Neural progenitor cell (in vitro differentiated cells): ENCODE results near the gene NFATC1. TPM values are rescaled to one million over a fixed set of nuclear protein-coding genes. Genes with fewer than 3 reads are reported as not detected.
A peak's percentile ranks its signal among the peaks of the same experiment; 100 is the strongest.

ENCODE experiments used
- DNase-seq: peaks from one replicate; pipeline ENCODE4 v3.0.0-alpha.2; 2016; ENCODE audit warnings: low spot score
- H2AFZ ChIP-seq: fragments of 200-600 bp; sonication (generic); replicated peaks from 2 replicates; pipeline ENCODE4 v1.6.1; 2016; ENCODE audit warnings: antibody characterized with exemption
- H3F3A ChIP-seq: fragments of 200-600 bp; sonication (generic); 2 replicates; pipeline ENCODE4 v1.6.1; 2016; ENCODE audit warnings: antibody characterized with exemption, low read depth
- H3K27ac ChIP-seq: fragments of 200-600 bp; sonication (generic); 2 replicates; pipeline ENCODE4 v1.5.1; 2016; ENCODE audit warnings: mild to moderate bottlenecking
- H3K27me3 ChIP-seq: fragments of 200-600 bp; sonication (generic); 2 replicates; pipeline ENCODE4 v1.6.1; 2016; ENCODE audit warnings: mild to moderate bottlenecking, moderate library complexity
- H3K36me3 ChIP-seq: fragments of 200-600 bp; sonication (generic); 2 replicates; pipeline ENCODE4 v1.5.1; 2016
- H3K4me1 ChIP-seq: fragments of 200-600 bp; sonication (generic); 2 replicates; pipeline ENCODE4 v1.6.1; 2016; ENCODE audit warnings: mixed run types
- H3K4me2 ChIP-seq: fragments of 200-600 bp; sonication (generic); 2 replicates; pipeline ENCODE4 v1.6.1; 2016
- H3K4me3 ChIP-seq: fragments of 200-600 bp; sonication (generic); 2 replicates; pipeline ENCODE4 v1.5.1; 2016
- H3K79me2 ChIP-seq: fragments of 200-600 bp; sonication (generic); 2 replicates; pipeline ENCODE4 v1.6.1; 2016; ENCODE audit warnings: low read depth
- H3K9ac ChIP-seq: fragments of 200-600 bp; sonication (generic); 2 replicates; pipeline ENCODE4 v1.6.1; 2016
- H3K9me3 ChIP-seq: fragments of 200-600 bp; sonication (generic); 2 replicates; pipeline ENCODE4 v1.5.1; 2016; ENCODE audit warnings: low read depth
- H4K20me1 ChIP-seq: fragments of 200-600 bp; sonication (generic); 2 replicates; pipeline ENCODE4 v1.6.1; 2016; ENCODE audit warnings: low read depth
- H3K27ac Mint-ChIP-seq: 3 replicates; pipeline ENCODE4 v1.8.0; 2021; ENCODE audit warnings: mixed read lengths
- H3K27me3 Mint-ChIP-seq: 2 replicates; pipeline ENCODE4 v1.8.0; 2022; ENCODE audit warnings: low read depth, mild to moderate bottlenecking, inconsistent platforms, moderate library complexity, mixed read lengths; ENCODE audit not compliant: insufficient read depth
- H3K36me3 Mint-ChIP-seq: 3 replicates; pipeline ENCODE4 v1.8.0; 2021; ENCODE audit warnings: mixed read lengths
- H3K4me1 Mint-ChIP-seq: 3 replicates; pipeline ENCODE4 v1.8.0; 2021; ENCODE audit warnings: mixed read lengths
- H3K4me3 Mint-ChIP-seq: 3 replicates; pipeline ENCODE4 v1.8.0; 2021; ENCODE audit warnings: mild to moderate bottlenecking, moderate library complexity, mixed read lengths
- H3K9me3 Mint-ChIP-seq: 3 replicates; pipeline ENCODE4 v1.8.0; 2020; ENCODE audit warnings: mixed read lengths
- EZH2 ChIP-seq: fragments of 200-600 bp; sonication (generic); IDR thresholded peaks from 2 replicates; pipeline ENCODE4 v1.6.1; 2017; ENCODE audit warnings: antibody characterized with exemption, mild to moderate bottlenecking, moderate library complexity
- EZH2phosphoT487 ChIP-seq: fragments of 200-600 bp; sonication (generic); IDR thresholded peaks from 2 replicates; pipeline ENCODE4 v1.6.1; 2017; ENCODE audit warnings: antibody characterized with exemption
- total RNA-seq: library from RNA; depleted of rRNA; stranded (reverse); fragments of >200 nt; gene quantifications from 2 replicates; pipeline ENCODE4 v1.2.3, GENCODE V29; 2015; ENCODE audit warnings: low replicate concordance
- TF ChIP-seq, protein P1 (sequence below): fragments of 200-600 bp; sonication (generic); IDR thresholded peaks from 2 replicates; pipeline ENCODE4 v1.5.1; 2017; ENCODE audit warnings: antibody characterized with exemption, mild to moderate bottlenecking

NFATC1 gene
- total RNA-seq, 1 donor from 2014 or later: 2.3 TPM

DNA sequence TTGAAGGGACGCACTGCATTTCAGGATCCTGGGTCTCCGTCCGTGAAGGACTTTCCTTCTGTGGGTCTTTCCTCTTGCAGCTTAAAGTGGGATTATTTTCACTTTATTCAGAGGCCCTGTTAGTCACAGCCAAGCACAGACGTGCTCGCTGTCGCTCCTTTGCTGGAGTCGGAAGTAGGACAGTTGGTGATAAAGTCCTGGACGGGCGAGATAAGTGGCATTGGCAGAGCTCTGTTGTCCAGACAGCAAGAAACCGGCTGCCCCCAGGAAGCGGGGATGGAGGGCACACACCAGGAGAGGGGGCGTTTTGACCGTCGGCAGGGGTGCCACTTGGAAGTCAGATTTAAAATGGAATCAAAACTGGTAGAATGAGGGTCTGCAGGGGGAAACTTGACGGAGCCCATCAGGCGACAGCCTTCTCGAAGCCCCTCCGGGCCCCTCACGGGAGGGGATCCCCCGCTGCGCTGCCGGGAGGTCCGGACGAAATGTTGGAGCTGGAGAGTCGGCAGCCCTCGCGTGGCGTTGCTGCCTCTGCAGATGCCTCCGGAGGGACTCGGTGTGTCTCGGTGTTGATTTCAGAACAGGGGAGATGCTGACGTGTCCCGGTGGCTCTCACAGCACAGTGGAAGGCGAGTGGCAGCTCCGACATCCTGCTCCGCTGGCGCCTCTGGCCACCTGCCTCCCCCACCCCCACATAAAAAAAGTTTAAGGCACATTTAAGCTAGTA is 124.2 kb downstream of the NFATC1 start:
- peak overlapping the region; percentile 27 for H3K27ac Mint-ChIP-seq
- no peaks in the 10 kb centered on the region for H3K4me1 ChIP-seq
- no peak overlapping the region for H2AFZ ChIP-seq
- H3K9me3 ChIP-seq: no peaks in the 10 kb centered on the region
- DNase-seq: peak; percentile 50
- H3K4me1 Mint-ChIP-seq: peaks cover 22% of the 10 kb centered on the region
- no peak overlapping the region for H3K27ac ChIP-seq
- no peak overlapping the region for H3K4me2 ChIP-seq
- H3K27me3 ChIP-seq: no peaks in the 10 kb centered on the region
- H3K4me3 Mint-ChIP-seq: no peak overlapping the region
- TF ChIP-seq EZH2 (no peak), EZH2phosphoT487 (no peak)
- TF ChIP-seq, protein P1, sequence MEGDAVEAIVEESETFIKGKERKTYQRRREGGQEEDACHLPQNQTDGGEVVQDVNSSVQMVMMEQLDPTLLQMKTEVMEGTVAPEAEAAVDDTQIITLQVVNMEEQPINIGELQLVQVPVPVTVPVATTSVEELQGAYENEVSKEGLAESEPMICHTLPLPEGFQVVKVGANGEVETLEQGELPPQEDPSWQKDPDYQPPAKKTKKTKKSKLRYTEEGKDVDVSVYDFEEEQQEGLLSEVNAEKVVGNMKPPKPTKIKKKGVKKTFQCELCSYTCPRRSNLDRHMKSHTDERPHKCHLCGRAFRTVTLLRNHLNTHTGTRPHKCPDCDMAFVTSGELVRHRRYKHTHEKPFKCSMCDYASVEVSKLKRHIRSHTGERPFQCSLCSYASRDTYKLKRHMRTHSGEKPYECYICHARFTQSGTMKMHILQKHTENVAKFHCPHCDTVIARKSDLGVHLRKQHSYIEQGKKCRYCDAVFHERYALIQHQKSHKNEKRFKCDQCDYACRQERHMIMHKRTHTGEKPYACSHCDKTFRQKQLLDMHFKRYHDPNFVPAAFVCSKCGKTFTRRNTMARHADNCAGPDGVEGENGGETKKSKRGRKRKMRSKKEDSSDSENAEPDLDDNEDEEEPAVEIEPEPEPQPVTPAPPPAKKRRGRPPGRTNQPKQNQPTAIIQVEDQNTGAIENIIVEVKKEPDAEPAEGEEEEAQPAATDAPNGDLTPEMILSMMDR: no peak
- no peak overlapping the region for H3K4me3 ChIP-seq
- no peaks in the 10 kb centered on the region for H4K20me1 ChIP-seq
- no peaks in the 10 kb centered on the region for H3K36me3 Mint-ChIP-seq
- H3K9me3 Mint-ChIP-seq: no peaks in the 10 kb centered on the region
- H3K9ac ChIP-seq: no peak overlapping the region
- H3K79me2 ChIP-seq: no peaks in the 10 kb centered on the region
- no peaks in the 10 kb centered on the region for H3K36me3 ChIP-seq
- H3K27me3 Mint-ChIP-seq: peaks cover 2% of the 10 kb centered on the region
- H3F3A ChIP-seq: no peaks in the 10 kb centered on the region

DNA sequence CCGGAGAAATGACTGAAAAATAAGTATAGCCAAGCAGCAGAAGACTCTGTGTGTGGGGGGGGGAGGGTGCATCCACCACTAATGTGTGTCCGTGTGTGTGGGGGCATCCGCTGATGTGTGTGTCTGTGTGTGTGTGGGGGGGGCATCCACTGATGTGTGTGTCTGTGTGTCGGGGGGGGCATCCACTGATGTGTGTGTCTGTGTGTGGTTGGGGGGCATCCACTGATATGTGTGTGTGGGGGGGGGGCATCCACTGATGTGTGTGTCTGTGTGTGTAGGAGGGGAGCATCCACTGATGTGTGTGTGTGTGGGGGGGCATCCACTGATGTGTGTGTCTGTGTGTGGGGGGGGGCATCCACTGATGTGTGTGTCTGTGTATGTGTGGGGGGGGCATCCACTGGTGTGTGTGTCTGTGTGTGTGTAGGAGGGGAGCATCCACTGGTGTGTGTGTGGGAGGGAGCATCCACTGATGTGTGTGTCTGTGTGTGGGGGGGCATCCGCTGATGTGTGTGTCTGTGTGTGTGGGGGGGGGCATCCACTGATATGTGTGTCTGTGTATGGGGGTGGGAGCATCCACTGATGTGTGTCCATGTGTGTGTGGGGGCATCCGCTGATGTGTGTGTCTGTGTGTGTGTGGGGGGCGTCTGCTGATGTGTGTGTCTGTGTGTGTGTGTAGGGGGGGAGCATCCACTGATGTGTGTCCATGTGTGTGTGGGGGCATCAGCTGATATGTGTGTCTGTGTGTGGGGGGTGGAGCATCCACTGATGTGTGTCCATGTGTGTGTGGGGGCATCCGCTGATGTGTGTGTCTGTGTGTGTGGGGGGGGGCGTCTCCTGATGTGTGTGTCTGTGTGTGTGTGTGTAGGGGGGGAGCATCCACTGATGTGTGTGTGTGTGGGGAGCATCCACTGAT is 125.0 kb downstream of the NFATC1 start:
- Histone ChIP-seq H3K4me1 (no peaks in the 10 kb centered on the region), H3K4me2 (no peak overlapping the region), H4K20me1 (no peaks in the 10 kb centered on the region), H3K27ac (no peak overlapping the region), H3K4me3 (no peak overlapping the region), H3K9ac (no peak overlapping the region), H3K27me3 (no peaks in the 10 kb centered on the region), H3K9me3 (no peaks in the 10 kb centered on the region), H2AFZ (no peak overlapping the region), H3K36me3 (no peaks in the 10 kb centered on the region), H3K79me2 (no peaks in the 10 kb centered on the region), H3F3A (no peaks in the 10 kb centered on the region)
- Mint-ChIP-seq H3K27me3 (peaks cover 2% of the 10 kb centered on the region), H3K27ac (peak overlapping the region; percentile 14), H3K9me3 (no peaks in the 10 kb centered on the region), H3K4me3 (no peak overlapping the region), H3K36me3 (no peaks in the 10 kb centered on the region), H3K4me1 (peaks cover 22% of the 10 kb centered on the region)
- no peak for DNase-seq
- TF ChIP-seq, protein P1: no peak
- TF ChIP-seq EZH2phosphoT487: no peak
- no peak for TF ChIP-seq EZH2

DNA sequence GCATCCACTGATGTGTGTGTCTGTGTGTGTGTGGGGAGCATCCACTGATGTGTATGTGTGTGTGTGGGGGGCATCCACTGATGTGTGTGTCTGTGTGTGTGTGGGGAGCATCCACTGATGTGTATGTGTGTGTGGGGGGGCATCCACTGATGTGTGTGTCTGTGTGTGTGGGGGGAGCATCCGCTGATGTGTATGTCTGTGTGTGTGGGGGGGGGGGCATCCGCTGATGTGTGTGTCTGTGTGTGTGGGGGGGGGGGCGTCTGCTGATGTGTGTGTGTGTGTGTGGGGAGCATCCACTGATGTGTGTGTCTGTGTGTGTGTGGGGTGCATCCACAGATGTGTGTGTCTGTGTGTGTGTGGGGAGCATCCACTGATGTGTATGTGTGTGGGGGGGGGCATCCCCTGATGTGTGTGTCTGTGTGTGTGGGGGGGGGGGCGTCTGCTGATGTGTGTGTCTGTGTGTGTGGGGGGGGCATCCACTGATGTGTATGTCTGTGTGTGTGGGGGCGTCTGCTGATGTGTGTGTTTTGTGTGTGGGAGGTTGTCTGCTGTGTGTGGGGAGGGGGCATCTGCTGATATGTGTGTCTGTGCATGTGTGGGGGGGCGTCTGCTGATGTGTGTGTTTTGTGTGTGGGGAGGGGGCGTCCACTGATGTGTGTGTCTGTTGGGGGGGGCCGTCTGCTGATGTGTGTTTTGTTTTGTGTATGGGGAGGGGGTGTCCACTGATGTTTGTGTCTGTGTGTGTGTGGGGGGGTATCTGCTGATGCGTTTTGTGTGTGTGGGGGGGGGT is 125.9 kb downstream of the NFATC1 start:
- H3K9me3 Mint-ChIP-seq: no peaks in the 10 kb centered on the region

More for the DNA sequence above, 125.9 kb downstream of the NFATC1 start:
- Histone ChIP-seq H3K27me3 (no peaks in the 10 kb centered on the region), H3K9me3 (no peaks in the 10 kb centered on the region), H3K4me2 (no peak overlapping the region), H3K4me1 (no peaks in the 10 kb centered on the region), H3F3A (no peaks in the 10 kb centered on the region), H3K79me2 (no peaks in the 10 kb centered on the region), H3K4me3 (no peak overlapping the region), H4K20me1 (no peaks in the 10 kb centered on the region), H3K9ac (no peak overlapping the region), H2AFZ (no peak overlapping the region), H3K27ac (no peak overlapping the region), H3K36me3 (no peaks in the 10 kb centered on the region)
- Mint-ChIP-seq H3K36me3 (no peaks in the 10 kb centered on the region), H3K4me1 (peaks cover 22% of the 10 kb centered on the region), H3K27me3 (peaks cover 3% of the 10 kb centered on the region), H3K27ac (no peak overlapping the region), H3K4me3 (no peak overlapping the region)
- TF ChIP-seq, protein P1: no peak
- DNase-seq: no peak
